ENCODE results near the gene TMEM62. TPM values are rescaled to one million over a fixed set of nuclear protein-coding genes. Genes with fewer than 3 reads are reported as not detected.
A peak's percentile ranks its signal among the peaks of the same experiment; 100 is the strongest.

The TMEM62 gene
- total and polyA plus RNA-seq, 10 of the 15 experiments (the other 5 are each of a cell fraction or from before 2014, with no cell fraction given), result 7.0 to 26.8 (median 14.9) TPM

DNA sequence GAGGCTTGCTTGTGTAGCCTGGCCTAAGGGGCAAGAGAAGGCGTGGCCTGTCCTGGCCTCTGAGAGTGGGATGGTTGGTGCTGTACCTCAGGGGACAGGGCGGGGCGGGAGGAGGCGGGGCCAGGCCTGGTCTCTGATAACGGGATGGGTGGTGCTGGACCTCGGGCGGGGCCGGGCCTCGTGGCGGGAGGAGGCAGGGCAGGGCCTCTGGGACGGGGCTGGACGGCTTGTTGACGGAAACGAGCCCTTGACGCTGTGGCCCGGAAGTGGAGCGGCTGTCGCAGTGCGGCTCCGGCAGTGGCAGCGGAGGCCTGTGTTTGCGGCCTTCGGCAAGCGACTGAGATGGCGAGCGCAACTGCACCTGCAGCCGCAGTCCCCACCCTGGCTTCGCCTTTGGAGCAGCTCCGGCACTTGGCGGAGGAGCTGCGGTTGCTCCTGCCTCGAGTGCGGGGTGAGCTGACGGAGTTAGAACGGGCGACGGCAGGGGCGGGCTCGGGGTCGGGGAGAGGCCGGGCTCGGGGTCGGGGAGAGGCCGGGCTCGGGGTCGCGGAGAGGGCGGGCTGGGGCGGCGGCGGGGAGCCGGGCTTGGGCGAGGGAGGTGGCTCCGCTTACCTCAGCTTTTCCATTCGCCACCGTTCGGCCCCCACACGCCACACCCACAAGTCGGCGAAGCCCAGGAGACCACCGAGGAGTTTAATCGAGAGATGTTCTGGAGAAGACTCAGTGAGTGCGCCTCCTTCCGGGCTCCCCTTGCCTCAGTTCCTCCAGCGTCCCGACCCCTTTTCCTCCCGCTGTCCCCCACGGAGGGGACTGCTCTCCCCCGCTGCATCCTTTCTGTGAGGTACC, 52.0 kb downstream of the TMEM62 start, which contains the start of gene CCNDBP1 (continued):
- no peak for TF ChIP-seq NBN (IDR thresholded peaks at IDR 0.05)
- TF ChIP-seq RCOR1 (conservative IDR thresholded peaks at IDR 0.05; ENCODE audit: low read depth, low read length), result no peak
- TF ChIP-seq SPI1 (IDR thresholded peaks at IDR 0.05; ENCODE audit: borderline replicate concordance, insufficient read depth, low read depth, low read length), result peak; percentile 31; the same call in 1 of the 2 replicates
- TF ChIP-seq MEF2B (IDR thresholded peaks at IDR 0.05; ENCODE audit: partially characterized antibody, poor library complexity, severe bottlenecking), result peak; percentile 36
- peak; percentile 97 for TF ChIP-seq POLR2AphosphoS5 (IDR thresholded peaks at IDR 0.05; ENCODE audit: low read length)
- TF ChIP-seq ZNF217 (IDR thresholded peaks at IDR 0.05), result no peak
- TF ChIP-seq, protein P1, sequence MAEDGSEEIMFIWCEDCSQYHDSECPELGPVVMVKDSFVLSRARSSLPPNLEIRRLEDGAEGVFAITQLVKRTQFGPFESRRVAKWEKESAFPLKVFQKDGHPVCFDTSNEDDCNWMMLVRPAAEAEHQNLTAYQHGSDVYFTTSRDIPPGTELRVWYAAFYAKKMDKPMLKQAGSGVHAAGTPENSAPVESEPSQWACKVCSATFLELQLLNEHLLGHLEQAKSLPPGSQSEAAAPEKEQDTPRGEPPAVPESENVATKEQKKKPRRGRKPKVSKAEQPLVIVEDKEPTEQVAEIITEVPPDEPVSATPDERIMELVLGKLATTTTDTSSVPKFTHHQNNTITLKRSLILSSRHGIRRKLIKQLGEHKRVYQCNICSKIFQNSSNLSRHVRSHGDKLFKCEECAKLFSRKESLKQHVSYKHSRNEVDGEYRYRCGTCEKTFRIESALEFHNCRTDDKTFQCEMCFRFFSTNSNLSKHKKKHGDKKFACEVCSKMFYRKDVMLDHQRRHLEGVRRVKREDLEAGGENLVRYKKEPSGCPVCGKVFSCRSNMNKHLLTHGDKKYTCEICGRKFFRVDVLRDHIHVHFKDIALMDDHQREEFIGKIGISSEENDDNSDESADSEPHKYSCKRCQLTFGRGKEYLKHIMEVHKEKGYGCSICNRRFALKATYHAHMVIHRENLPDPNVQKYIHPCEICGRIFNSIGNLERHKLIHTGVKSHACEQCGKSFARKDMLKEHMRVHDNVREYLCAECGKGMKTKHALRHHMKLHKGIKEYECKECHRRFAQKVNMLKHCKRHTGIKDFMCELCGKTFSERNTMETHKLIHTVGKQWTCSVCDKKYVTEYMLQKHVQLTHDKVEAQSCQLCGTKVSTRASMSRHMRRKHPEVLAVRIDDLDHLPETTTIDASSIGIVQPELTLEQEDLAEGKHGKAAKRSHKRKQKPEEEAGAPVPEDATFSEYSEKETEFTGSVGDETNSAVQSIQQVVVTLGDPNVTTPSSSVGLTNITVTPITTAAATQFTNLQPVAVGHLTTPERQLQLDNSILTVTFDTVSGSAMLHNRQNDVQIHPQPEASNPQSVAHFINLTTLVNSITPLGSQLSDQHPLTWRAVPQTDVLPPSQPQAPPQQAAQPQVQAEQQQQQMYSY (CRISPR knock-in tag; IDR thresholded peaks at IDR 0.05), result no peak
- peak; percentile 100 for TF ChIP-seq HDGF (IDR thresholded peaks at IDR 0.05)
- TF ChIP-seq, protein P2, sequence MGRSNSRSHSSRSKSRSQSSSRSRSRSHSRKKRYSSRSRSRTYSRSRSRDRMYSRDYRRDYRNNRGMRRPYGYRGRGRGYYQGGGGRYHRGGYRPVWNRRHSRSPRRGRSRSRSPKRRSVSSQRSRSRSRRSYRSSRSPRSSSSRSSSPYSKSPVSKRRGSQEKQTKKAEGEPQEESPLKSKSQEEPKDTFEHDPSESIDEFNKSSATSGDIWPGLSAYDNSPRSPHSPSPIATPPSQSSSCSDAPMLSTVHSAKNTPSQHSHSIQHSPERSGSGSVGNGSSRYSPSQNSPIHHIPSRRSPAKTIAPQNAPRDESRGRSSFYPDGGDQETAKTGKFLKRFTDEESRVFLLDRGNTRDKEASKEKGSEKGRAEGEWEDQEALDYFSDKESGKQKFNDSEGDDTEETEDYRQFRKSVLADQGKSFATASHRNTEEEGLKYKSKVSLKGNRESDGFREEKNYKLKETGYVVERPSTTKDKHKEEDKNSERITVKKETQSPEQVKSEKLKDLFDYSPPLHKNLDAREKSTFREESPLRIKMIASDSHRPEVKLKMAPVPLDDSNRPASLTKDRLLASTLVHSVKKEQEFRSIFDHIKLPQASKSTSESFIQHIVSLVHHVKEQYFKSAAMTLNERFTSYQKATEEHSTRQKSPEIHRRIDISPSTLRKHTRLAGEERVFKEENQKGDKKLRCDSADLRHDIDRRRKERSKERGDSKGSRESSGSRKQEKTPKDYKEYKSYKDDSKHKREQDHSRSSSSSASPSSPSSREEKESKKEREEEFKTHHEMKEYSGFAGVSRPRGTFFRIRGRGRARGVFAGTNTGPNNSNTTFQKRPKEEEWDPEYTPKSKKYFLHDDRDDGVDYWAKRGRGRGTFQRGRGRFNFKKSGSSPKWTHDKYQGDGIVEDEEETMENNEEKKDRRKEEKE (IDR thresholded peaks at IDR 0.05), result no peak
- peak; percentile 83 for TF ChIP-seq TAF1 (IDR thresholded peaks at IDR 0.05; ENCODE audit: borderline replicate concordance, low read depth, low read length)
- TF ChIP-seq CHD2 (IDR thresholded peaks at IDR 0.05; ENCODE audit: borderline replicate concordance, low read depth, low read length), result peak; percentile 63; the same call in 1 of the 2 replicates
- no peak for TF ChIP-seq SUPT20H (IDR thresholded peaks at IDR 0.05; ENCODE audit: borderline replicate concordance, control insufficient read depth, low read depth, low read length)
- TF ChIP-seq MTA2 (IDR thresholded peaks at IDR 0.05; ENCODE audit: low read depth), result no peak
- no peak for TF ChIP-seq ZNF207 (IDR thresholded peaks at IDR 0.05; ENCODE audit: borderline replicate concordance)
- 0 out of 2 replicates have a peak, but pooled peaks have one; percentile 25 for TF ChIP-seq CHD1 (IDR thresholded peaks at IDR 0.05; ENCODE audit: low read depth, low read length)
- TF ChIP-seq RFX5 (IDR thresholded peaks at IDR 0.05; ENCODE audit: low read depth, low read length), result no peak
- no peak for TF ChIP-seq ZNF274 (IDR thresholded peaks at IDR 0.05; ENCODE audit: insufficient read depth, insufficient read length)
- TF ChIP-seq PBX3 (IDR thresholded peaks at IDR 0.05; ENCODE audit: insufficient replicate concordance, low read depth, low read length), result peak; percentile 12
- TF ChIP-seq ZNF622 (IDR thresholded peaks at IDR 0.05), result no peak
- TF ChIP-seq POLR2AphosphoS2 (IDR thresholded peaks at IDR 0.05; ENCODE audit: low read depth, low read length), result peak; percentile 97
- TF ChIP-seq STAT3 (IDR thresholded peaks at IDR 0.05; ENCODE audit: low read depth, low read length), result no peak
- peak; percentile 80 for TF ChIP-seq POU2F2 (IDR thresholded peaks at IDR 0.05; ENCODE audit: borderline replicate concordance, low read depth, low read length)

Data from GM12878 (cell line).